Thoracic aorta (tissue), 2 donors: ENCODE measurements around the gene DHX40. TPM values are rescaled to one million over a fixed set of nuclear protein-coding genes. Genes with fewer than 3 reads are reported as not detected.

Experiments used
- ATAC-seq: fragments of 150-250 bp; one replicate; pipeline ENCODE4 v1.8.0; 2017; ENCODE audit warnings: low read depth; ENCODE audit not compliant: insufficient number of reproducible peaks, low FRiP score
- DNase-seq: peaks from one replicate; pipeline ENCODE4 v3.0.0-alpha.2; 2020; ENCODE audit warnings: low spot score
- H3K27ac ChIP-seq, 2 donors: fragments of 200-600 bp; sonication (generic); 1 replicate in 1 of 2; 2 replicates in 1 of 2; pipeline ENCODE4 v1.5.1; 2016; ENCODE audit warnings: mild to moderate bottlenecking in 2 of 2, moderate library complexity in 2 of 2
- H3K27me3 ChIP-seq: fragments of 200-600 bp; sonication (generic); replicated peaks from 2 replicates; pipeline ENCODE4 v1.6.0; 2016; ENCODE audit warnings: mild to moderate bottlenecking; ENCODE audit not compliant: insufficient read depth
- H3K36me3 ChIP-seq: fragments of 200-600 bp; sonication (generic); one replicate; pipeline ENCODE4 v1.5.1; 2016
- H3K4me1 ChIP-seq, 2 donors: fragments of 200-600 bp; sonication (generic); 1 replicate in 1 of 2; 2 replicates in 1 of 2; pipeline versions ENCODE4 v1.5.1 to v1.6.0; 2016; ENCODE audit warnings: low read depth in 2 of 2, mild to moderate bottlenecking in 1 of 2; ENCODE audit not compliant: control insufficient read depth in 1 of 2
- H3K4me3 ChIP-seq: fragments of 200-600 bp; sonication (generic); 2 replicates; pipeline ENCODE4 v1.5.1; 2016; ENCODE audit warnings: mild to moderate bottlenecking
- H3K9me3 ChIP-seq: fragments of 200-600 bp; sonication (generic); 2 replicates; pipeline ENCODE4 v1.5.1; 2016
- CTCF ChIP-seq: fragments of 200-600 bp; sonication (generic); IDR thresholded peaks from one replicate; pipeline ENCODE4 v1.5.1; 2019; ENCODE audit warnings: antibody characterized with exemption
- total RNA-seq, 2 donors: library from RNA; depleted of rRNA; stranded (reverse); fragments of >200 nt; gene quantifications; one replicate each; pipeline versions ENCODE4 v1.1.0 to v1.2.3, GENCODE V29; 2016

DHX40 gene
- total RNA-seq, 2 donors from 2014 or later = 31.3 to 33.4 TPM

- Histone ChIP-seq H3K4me1 (peaks cover 65 to 68% of the 10 kb centered on the region in 2 donors), H3K27ac (peak overlapping the region in 1 of 2 donors; percentile 0)
- TF ChIP-seq CTCF = no peak
These were observed 57.7 kb downstream of the DHX40 start for GRCh38 chr17:59623151-59623550.

DNA sequence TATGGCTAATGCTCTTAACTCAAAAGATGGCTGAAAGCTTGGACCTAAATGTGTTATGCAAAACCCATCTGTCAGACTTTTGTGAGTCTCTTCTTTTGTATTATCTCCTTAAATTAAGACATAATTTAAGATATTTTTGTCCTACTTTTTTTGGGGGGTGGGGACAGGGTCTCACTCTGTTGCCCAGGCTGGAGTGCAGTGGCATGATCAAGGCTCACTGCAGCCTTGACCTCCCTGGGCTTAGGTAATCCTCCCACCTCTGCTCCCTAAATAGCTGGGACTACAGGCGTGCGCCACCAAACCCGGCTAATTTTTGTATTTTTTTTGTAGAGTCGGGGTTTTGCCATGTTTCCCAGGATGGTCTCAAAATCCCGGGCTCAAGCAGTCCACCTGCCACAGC lies 61.3 kb downstream of the DHX40 start:
- Histone ChIP-seq H3K36me3 (no peaks in the 10 kb centered on the region), H3K4me1 (peaks cover 72 to 81% of the 10 kb centered on the region in 2 donors), H3K4me3 (no peak overlapping the region), H3K27ac (peak overlapping the region in 1 of 2 donors; percentile 21), H3K9me3 (no peaks in the 10 kb centered on the region), H3K27me3 (no peaks in the 10 kb centered on the region)
- TF ChIP-seq CTCF = no peak
- DNase-seq (no peak), ATAC-seq (no peak)

More at GRCh38 chr17:59623151-59623550, 57.7 kb downstream of the DHX40 start:
- no peaks in the 10 kb centered on the region for H3K9me3 ChIP-seq
- DNase-seq (no peak), ATAC-seq (no peak)
- no peaks in the 10 kb centered on the region for H3K36me3 ChIP-seq
- peak overlapping the region; percentile 98 for H3K4me3 ChIP-seq
- H3K27me3 ChIP-seq = no peaks in the 10 kb centered on the region

DNA sequence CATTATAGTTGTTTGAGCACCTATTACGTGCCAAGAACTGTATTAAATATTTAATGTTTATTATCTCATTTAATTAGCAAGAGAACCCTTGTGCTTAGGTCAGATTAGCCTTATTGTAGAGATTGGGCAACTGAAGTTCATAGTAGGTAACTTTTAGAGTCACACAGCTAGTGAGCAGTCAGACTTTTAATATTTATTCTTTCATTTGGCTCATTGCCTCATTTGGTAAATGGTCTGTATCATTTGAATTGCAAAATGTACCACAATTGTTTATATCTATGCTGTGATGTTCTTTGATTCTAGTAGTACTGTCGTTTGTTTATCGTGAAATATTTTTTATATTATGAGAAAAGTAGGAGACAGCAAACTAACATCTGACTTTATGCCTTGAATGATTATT lies 61.9 kb downstream of the DHX40 start:
- no peak for ATAC-seq
- no peak for TF ChIP-seq CTCF
- Histone ChIP-seq H3K4me1 (peaks cover 67 to 81% of the 10 kb centered on the region in 2 donors), H3K27me3 (no peaks in the 10 kb centered on the region), H3K36me3 (no peaks in the 10 kb centered on the region), H3K4me3 (no peak overlapping the region), H3K9me3 (no peaks in the 10 kb centered on the region), H3K27ac (peak overlapping the region in 1 of 2 donors; percentile 21)
- no peak for DNase-seq

DNA sequence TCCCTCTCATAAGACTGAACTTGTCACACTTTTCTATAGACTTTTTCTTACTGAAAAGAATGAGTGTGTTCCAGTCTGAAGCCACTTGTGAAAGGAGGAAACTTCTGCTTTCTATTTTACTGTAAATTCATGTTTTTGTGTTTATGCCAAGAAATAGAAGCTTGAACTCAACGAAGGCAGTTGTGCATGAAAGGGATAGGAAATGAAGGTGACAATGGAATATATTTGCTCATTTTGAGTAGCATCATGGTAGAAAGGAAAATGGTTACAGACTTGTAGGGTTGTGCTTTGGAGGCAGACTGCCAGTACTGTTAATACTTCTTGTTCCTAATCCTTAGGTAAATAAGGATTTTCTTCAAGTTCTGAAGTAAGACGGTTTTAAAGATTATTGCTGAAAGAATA lies 62.4 kb downstream of the DHX40 start:
- no peak for DNase-seq
- Histone ChIP-seq H3K4me3 (peak overlapping the region; percentile 5), H3K27ac (no peak overlapping the region), H3K36me3 (no peaks in the 10 kb centered on the region), H3K27me3 (no peaks in the 10 kb centered on the region), H3K4me1 (peaks cover 66 to 81% of the 10 kb centered on the region in 2 donors), H3K9me3 (no peaks in the 10 kb centered on the region)
- no peak for TF ChIP-seq CTCF
- ATAC-seq = no peak

GRCh38 chr17:59629174-59629573 lies 63.8 kb downstream of the DHX40 start:
- TF ChIP-seq CTCF = no peak
- H3K4me1 ChIP-seq = peaks cover 65 to 82% of the 10 kb centered on the region in 2 donors

More at GRCh38 chr17:59629174-59629573, 63.8 kb downstream of the DHX40 start:
- Histone ChIP-seq H3K36me3 (no peaks in the 10 kb centered on the region), H3K9me3 (no peaks in the 10 kb centered on the region), H3K27me3 (no peaks in the 10 kb centered on the region), H3K4me3 (no peak overlapping the region), H3K27ac (no peak overlapping the region)
- ATAC-seq (no peak), DNase-seq (no peak)
